Stimulated activated CD4-positive, alpha-beta T cell treated with anti-CD3 and anti-CD28 coated beads, Interleukin-2, amount 100 ng/mL, for 48 hours (primary cell): Measurements from ENCODE around the gene RIPPLY1.

Experiments used
- DNase-seq, 2 donors: peaks; one replicate each; pipeline ENCODE4 v3.0.0-alpha.2; 2020

RIPPLY1 gene

GRCh38 chrX:106903291-106903824 is at the start of gene RIPPLY1:
Gene RIPPLY1 (minus strand): TSS chrX:106903341. CDS start chrX:106903287, 54 bp downstream.
- DNase-seq, result no peak

GRCh38 chrX:106952538-106952937 is 49.4 kb upstream of the RIPPLY1 start:
- no peak for DNase-seq

GRCh38 chrX:106952089-106952488 is 48.9 kb upstream of the RIPPLY1 start:
- DNase-seq, result no peak

GRCh38 chrX:106951230-106951629 is 48.1 kb upstream of the RIPPLY1 start:
- DNase-seq, result no peak

- no peak for DNase-seq
Measured at GRCh38 chrX:106950381-106950780, 47.2 kb upstream of the RIPPLY1 start.

GRCh38 chrX:106949366-106949765 is 46.2 kb upstream of the RIPPLY1 start:
- DNase-seq, result no peak

- no peak for DNase-seq
Measured at GRCh38 chrX:106948641-106949040, 45.5 kb upstream of the RIPPLY1 start.

- no peak for DNase-seq
Measured at GRCh38 chrX:106946464-106946863, 43.3 kb upstream of the RIPPLY1 start.

- no peak for DNase-seq
Measured at GRCh38 chrX:106940068-106940467, 36.9 kb upstream of the RIPPLY1 start.

- no peak for DNase-seq
Measured at GRCh38 chrX:106939566-106939965, 36.4 kb upstream of the RIPPLY1 start.

- no peak for DNase-seq
Measured at GRCh38 chrX:106936246-106936645, 33.1 kb upstream of the RIPPLY1 start.

GRCh38 chrX:106935175-106935574 is 32.0 kb upstream of the RIPPLY1 start:
- DNase-seq, result no peak

- DNase-seq, result no peak
Measured at GRCh38 chrX:106933538-106933961, 30.4 kb upstream of the RIPPLY1 start.

GRCh38 chrX:106932960-106933537 is 29.9 kb upstream of the RIPPLY1 start:
- DNase-seq, result no peak

GRCh38 chrX:106932492-106932923 is 29.4 kb upstream of the RIPPLY1 start:
- DNase-seq, result no peak

- no peak for DNase-seq
Measured at GRCh38 chrX:106931831-106932491, 28.8 kb upstream of the RIPPLY1 start.

- no peak for DNase-seq
Measured at GRCh38 chrX:106928227-106928626, 25.1 kb upstream of the RIPPLY1 start.

- DNase-seq, result no peak
Measured at GRCh38 chrX:106927700-106928099, 24.6 kb upstream of the RIPPLY1 start.

GRCh38 chrX:106927023-106927422 is 23.9 kb upstream of the RIPPLY1 start:
- DNase-seq, result no peak

- no peak for DNase-seq
Measured at GRCh38 chrX:106921637-106922036, 18.5 kb upstream of the RIPPLY1 start.

GRCh38 chrX:106919932-106920452 is 16.9 kb upstream of the RIPPLY1 start, which contains the start of gene CLDN2:
Gene CLDN2 (plus strand): TSS chrX:106920402. CDS start chrX:106928229, 7,827 bp downstream.
- no peak for DNase-seq

GRCh38 chrX:106917830-106918500 is 14.8 kb upstream of the RIPPLY1 start:
- DNase-seq, result no peak

- no peak for DNase-seq
Measured at GRCh38 chrX:106912864-106913263, 9.7 kb upstream of the RIPPLY1 start.

GRCh38 chrX:106906361-106906760 is 3.2 kb upstream of the RIPPLY1 start:
- DNase-seq, result no peak
